ENCODE measurements around the gene PCID2. TPM values are rescaled to one million over a fixed set of nuclear protein-coding genes. Genes with fewer than 3 reads are reported as not detected.

PCID2 gene
- polyA plus RNA-seq, 1 donor from 2014 or later = 81.3 TPM

GRCh38 chr13:113187883-113188665 is 20.4 kb downstream of the PCID2 start:
- H3K36me3 ChIP-seq (ENCODE audit: insufficient read depth, low read length) = peaks cover 14% of the 10 kb centered on the region
- H3F3A ChIP-seq (ENCODE audit: insufficient read depth, low read length, poor library complexity, severe bottlenecking) = no peaks in the 10 kb centered on the region
- H3K27ac ChIP-seq (ENCODE audit: low read length) = no peak overlapping the region
- no peaks in the 10 kb centered on the region for H3K79me2 ChIP-seq (replicated peaks; ENCODE audit: insufficient read depth, low read length)
- no peaks in the 10 kb centered on the region for H4K20me1 ChIP-seq (ENCODE audit: insufficient read depth)
- no peaks in the 10 kb centered on the region for H3K27me3 ChIP-seq (ENCODE audit: insufficient read depth, low read depth, low read length)
- no peak overlapping the region for H2AFZ ChIP-seq (ENCODE audit: low read depth, low read length)
- no peak for TF ChIP-seq RAD21 (conservative IDR thresholded peaks at IDR 0.05)
- TF ChIP-seq SMC3 (conservative IDR thresholded peaks at IDR 0.05; ENCODE audit: poor library complexity) = no peak
- TF ChIP-seq, protein P1, sequence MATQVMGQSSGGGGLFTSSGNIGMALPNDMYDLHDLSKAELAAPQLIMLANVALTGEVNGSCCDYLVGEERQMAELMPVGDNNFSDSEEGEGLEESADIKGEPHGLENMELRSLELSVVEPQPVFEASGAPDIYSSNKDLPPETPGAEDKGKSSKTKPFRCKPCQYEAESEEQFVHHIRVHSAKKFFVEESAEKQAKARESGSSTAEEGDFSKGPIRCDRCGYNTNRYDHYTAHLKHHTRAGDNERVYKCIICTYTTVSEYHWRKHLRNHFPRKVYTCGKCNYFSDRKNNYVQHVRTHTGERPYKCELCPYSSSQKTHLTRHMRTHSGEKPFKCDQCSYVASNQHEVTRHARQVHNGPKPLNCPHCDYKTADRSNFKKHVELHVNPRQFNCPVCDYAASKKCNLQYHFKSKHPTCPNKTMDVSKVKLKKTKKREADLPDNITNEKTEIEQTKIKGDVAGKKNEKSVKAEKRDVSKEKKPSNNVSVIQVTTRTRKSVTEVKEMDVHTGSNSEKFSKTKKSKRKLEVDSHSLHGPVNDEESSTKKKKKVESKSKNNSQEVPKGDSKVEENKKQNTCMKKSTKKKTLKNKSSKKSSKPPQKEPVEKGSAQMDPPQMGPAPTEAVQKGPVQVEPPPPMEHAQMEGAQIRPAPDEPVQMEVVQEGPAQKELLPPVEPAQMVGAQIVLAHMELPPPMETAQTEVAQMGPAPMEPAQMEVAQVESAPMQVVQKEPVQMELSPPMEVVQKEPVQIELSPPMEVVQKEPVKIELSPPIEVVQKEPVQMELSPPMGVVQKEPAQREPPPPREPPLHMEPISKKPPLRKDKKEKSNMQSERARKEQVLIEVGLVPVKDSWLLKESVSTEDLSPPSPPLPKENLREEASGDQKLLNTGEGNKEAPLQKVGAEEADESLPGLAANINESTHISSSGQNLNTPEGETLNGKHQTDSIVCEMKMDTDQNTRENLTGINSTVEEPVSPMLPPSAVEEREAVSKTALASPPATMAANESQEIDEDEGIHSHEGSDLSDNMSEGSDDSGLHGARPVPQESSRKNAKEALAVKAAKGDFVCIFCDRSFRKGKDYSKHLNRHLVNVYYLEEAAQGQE (IDR thresholded peaks at IDR 0.05; ENCODE audit: borderline replicate concordance) = no peak
- TF ChIP-seq POLR2AphosphoS5 (IDR thresholded peaks at IDR 0.05) = no peak
- no peak for TF ChIP-seq EP300 (conservative IDR thresholded peaks at IDR 0.05; ENCODE audit: poor library complexity, severe bottlenecking)
- TF ChIP-seq EZH2 (IDR thresholded peaks at IDR 0.05; ENCODE audit: borderline replicate concordance, insufficient read depth, low read length, poor library complexity, severe bottlenecking) = no peak
- no peak for TF ChIP-seq MXI1 (conservative IDR thresholded peaks at IDR 0.05; ENCODE audit: poor library complexity, severe bottlenecking)
- TF ChIP-seq TAF1 (IDR thresholded peaks at IDR 0.05; ENCODE audit: low read depth) = no peak
- no peak for TF ChIP-seq CTCF (IDR thresholded peaks at IDR 0.05; ENCODE audit: poor library complexity, severe bottlenecking)
- H3K9me3 ChIP-seq (ENCODE audit: low read length) = no peaks in the 10 kb centered on the region
- no peak overlapping the region for H3K9ac ChIP-seq (ENCODE audit: low read length)
- no peak overlapping the region for H3K4me3 ChIP-seq (ENCODE audit: low read length)
- H3K4me2 ChIP-seq (ENCODE audit: low read length) = no peak overlapping the region
- H3K9me2 ChIP-seq (ENCODE audit: insufficient read depth, low read length) = no peaks in the 10 kb centered on the region

GRCh38 chr13:113187263-113187669 is 21.2 kb downstream of the PCID2 start:
- H4K20me1 ChIP-seq (ENCODE audit: insufficient read depth) = no peaks in the 10 kb centered on the region
- TF ChIP-seq EP300 (conservative IDR thresholded peaks at IDR 0.05; ENCODE audit: poor library complexity, severe bottlenecking) = no peak
- TF ChIP-seq POLR2AphosphoS5 (IDR thresholded peaks at IDR 0.05) = no peak
- TF ChIP-seq, protein P1 (IDR thresholded peaks at IDR 0.05; ENCODE audit: borderline replicate concordance) = no peak
- no peak for TF ChIP-seq RAD21 (conservative IDR thresholded peaks at IDR 0.05)
- TF ChIP-seq EZH2 (IDR thresholded peaks at IDR 0.05; ENCODE audit: borderline replicate concordance, insufficient read depth, low read length, poor library complexity, severe bottlenecking) = no peak
- TF ChIP-seq CTCF (IDR thresholded peaks at IDR 0.05; ENCODE audit: poor library complexity, severe bottlenecking) = no peak
- no peak for TF ChIP-seq MXI1 (conservative IDR thresholded peaks at IDR 0.05; ENCODE audit: poor library complexity, severe bottlenecking)
- TF ChIP-seq TAF1 (IDR thresholded peaks at IDR 0.05; ENCODE audit: low read depth) = no peak
- no peak for TF ChIP-seq SMC3 (conservative IDR thresholded peaks at IDR 0.05; ENCODE audit: poor library complexity)
- H3F3A ChIP-seq (ENCODE audit: insufficient read depth, low read length, poor library complexity, severe bottlenecking) = no peaks in the 10 kb centered on the region
- no peak overlapping the region for H3K4me3 ChIP-seq (ENCODE audit: low read length)
- H3K9me3 ChIP-seq (ENCODE audit: low read length) = no peaks in the 10 kb centered on the region
- H3K27ac ChIP-seq (ENCODE audit: low read length) = no peak overlapping the region
- H3K9me2 ChIP-seq (ENCODE audit: insufficient read depth, low read length) = no peaks in the 10 kb centered on the region
- no peaks in the 10 kb centered on the region for H3K79me2 ChIP-seq (replicated peaks; ENCODE audit: insufficient read depth, low read length)
- H3K4me2 ChIP-seq (ENCODE audit: low read length) = no peak overlapping the region
- H3K9ac ChIP-seq (ENCODE audit: low read length) = no peak overlapping the region
- H2AFZ ChIP-seq (ENCODE audit: low read depth, low read length) = no peak overlapping the region
- no peaks in the 10 kb centered on the region for H3K27me3 ChIP-seq (ENCODE audit: insufficient read depth, low read depth, low read length)
- peaks cover 14% of the 10 kb centered on the region for H3K36me3 ChIP-seq (ENCODE audit: insufficient read depth, low read length)
